GM19324 (cell line): Measurements from ENCODE around the gene CDC73.
"Not testable (repeated sequence)": the region's sequence is repeated elsewhere in the genome, so short reads cannot be mapped to it uniquely, and the experiment has no call there.

Experiments used
- ATAC-seq: cut with Tn5 transposase; IDR thresholded peaks from one replicate; pipeline ENCODE4 v1.9.1; 2021; ENCODE audit warnings: mild to moderate bottlenecking, moderate library complexity; ENCODE audit not compliant: unreplicated experiment, low FRiP score

The CDC73 gene

GRCh38 chr1:193176113-193176512, 54.3 kb downstream of the CDC73 start:
- no peak for ATAC-seq

- ATAC-seq: no peak
These were observed 55.0 kb downstream of the CDC73 start for GRCh38 chr1:193176788-193177187.

- no peak for ATAC-seq
These were observed 57.3 kb downstream of the CDC73 start for GRCh38 chr1:193179094-193179493.

- ATAC-seq: no peak
These were observed 59.7 kb downstream of the CDC73 start for GRCh38 chr1:193181536-193181935.

GRCh38 chr1:193181985-193182384, 60.2 kb downstream of the CDC73 start:
- no peak for ATAC-seq

GRCh38 chr1:193183019-193183627, 61.3 kb downstream of the CDC73 start:
- ATAC-seq: no peak

- ATAC-seq: no peak
These were observed 62.9 kb downstream of the CDC73 start for GRCh38 chr1:193184776-193185175.

- ATAC-seq: no peak
These were observed 63.4 kb downstream of the CDC73 start for GRCh38 chr1:193185211-193185610.

GRCh38 chr1:193185901-193186731, 64.3 kb downstream of the CDC73 start, which contains the start of gene B3GALT2:
B3GALT2 (minus strand) TSS chr1:193186613; CDS start chr1:193181562, 5,051 bp downstream.
- no peak for ATAC-seq

GRCh38 chr1:193187114-193187513, 65.3 kb downstream of the CDC73 start:
- ATAC-seq: no peak

GRCh38 chr1:193188915-193189314, 67.1 kb downstream of the CDC73 start:
- not testable (repeated sequence) for ATAC-seq

- no peak for ATAC-seq
These were observed 67.7 kb downstream of the CDC73 start for GRCh38 chr1:193189442-193190095.

GRCh38 chr1:193190096-193190744, 68.4 kb downstream of the CDC73 start:
- ATAC-seq: no peak

GRCh38 chr1:193192586-193192985, 70.8 kb downstream of the CDC73 start:
- no peak for ATAC-seq

GRCh38 chr1:193199940-193200339, 78.1 kb downstream of the CDC73 start:
- no peak for ATAC-seq

GRCh38 chr1:193201021-193201420, 79.2 kb downstream of the CDC73 start:
- no peak for ATAC-seq

GRCh38 chr1:193210996-193211395, 89.2 kb downstream of the CDC73 start:
- ATAC-seq: no peak

- peak; percentile 66 for ATAC-seq
These were observed 89.7 kb downstream of the CDC73 start for GRCh38 chr1:193211539-193211938.

- ATAC-seq: no peak
These were observed 90.8 kb downstream of the CDC73 start for GRCh38 chr1:193212637-193213036.

GRCh38 chr1:193213998-193214397, 92.2 kb downstream of the CDC73 start:
- no peak for ATAC-seq

- no peak for ATAC-seq
These were observed 95.1 kb downstream of the CDC73 start for GRCh38 chr1:193216920-193217319.
